ENCODE measurements around the gene DOK3.

DOK3 gene

GRCh38 chr5:177514541-177514940, 4.9 kb upstream of the DOK3 start:
- Histone ChIP-seq H3K9me3 (no peaks in the 10 kb centered on the region), H3K4me3 (no peak overlapping the region), H3K4me1 (peaks cover 0 to 19% (median 15%) of the 10 kb centered on the region in 4 donors), H3K36me3 (peaks cover 36 to 64% (median 53%) of the 10 kb centered on the region in 3 donors), H3K27me3 (no peaks in the 10 kb centered on the region), H3K27ac (no peak overlapping the region)
- intact Hi-C loops (cut with DNase I; ENCODE audit: low total_unique reads): no loop called here
- DNase-seq: no peak
- no peak for TF ChIP-seq CTCF (IDR thresholded peaks at IDR 0.05)

- no peak for TF ChIP-seq CTCF (IDR thresholded peaks at IDR 0.05)
- no peak for DNase-seq
- intact Hi-C loops (cut with DNase I; ENCODE audit: low total_unique reads): no loop called here
- Histone ChIP-seq H3K27me3 (no peaks in the 10 kb centered on the region), H3K36me3 (peaks cover 36 to 65% (median 51%) of the 10 kb centered on the region in 3 donors), H3K4me1 (peaks cover 0 to 19% (median 15%) of the 10 kb centered on the region in 4 donors), H3K9me3 (no peaks in the 10 kb centered on the region), H3K4me3 (no peak overlapping the region), H3K27ac (no peak overlapping the region)
These were observed 3.9 kb upstream of the DOK3 start for GRCh38 chr5:177513500-177513899.

GRCh38 chr5:177512736-177513380, 3.2 kb upstream of the DOK3 start:
- intact Hi-C loops (cut with DNase I; ENCODE audit: low total_unique reads): no loop called here
- Histone ChIP-seq H3K36me3 (peaks cover 36 to 67% (median 51%) of the 10 kb centered on the region in 3 donors), H3K27me3 (no peaks in the 10 kb centered on the region), H3K27ac (no peak overlapping the region), H3K9me3 (no peaks in the 10 kb centered on the region), H3K4me3 (no peak overlapping the region), H3K4me1 (peaks cover 0 to 19% (median 15%) of the 10 kb centered on the region in 4 donors)
- no peak for DNase-seq
- no peak for TF ChIP-seq CTCF (IDR thresholded peaks at IDR 0.05)

- peaks cover 0 to 19% (median 11%) of the 10 kb centered on the region in 4 donors for H3K4me1 ChIP-seq
- no peak for TF ChIP-seq CTCF (IDR thresholded peaks at IDR 0.05)
- no peak for DNase-seq
- no peak overlapping the region for H3K27ac ChIP-seq
- H3K4me3 ChIP-seq: no peak overlapping the region
- no peaks in the 10 kb centered on the region for H3K27me3 ChIP-seq
- H3K9me3 ChIP-seq: no peaks in the 10 kb centered on the region
- peaks cover 36 to 67% (median 51%) of the 10 kb centered on the region in 3 donors for H3K36me3 ChIP-seq
- intact Hi-C loops (cut with DNase I; ENCODE audit: low total_unique reads): no loop called here
These were observed 2.4 kb upstream of the DOK3 start for GRCh38 chr5:177511796-177512675.

GRCh38 chr5:177511181-177511580, 1.6 kb upstream of the DOK3 start:
- no peak for TF ChIP-seq CTCF (IDR thresholded peaks at IDR 0.05)
- Histone ChIP-seq H3K27ac (no peak overlapping the region), H3K27me3 (no peaks in the 10 kb centered on the region), H3K36me3 (peaks cover 36 to 67% (median 51%) of the 10 kb centered on the region in 3 donors), H3K4me3 (no peak overlapping the region), H3K4me1 (peaks cover 0 to 17% (median 10%) of the 10 kb centered on the region in 4 donors), H3K9me3 (no peaks in the 10 kb centered on the region)
- intact Hi-C loops (cut with DNase I; ENCODE audit: low total_unique reads): no loop called here
- no peak for DNase-seq
